Measurements from ENCODE around the gene MINDY4.
A peak's percentile ranks its signal among the peaks of the same experiment; 100 is the strongest.

Gene MINDY4

DNA sequence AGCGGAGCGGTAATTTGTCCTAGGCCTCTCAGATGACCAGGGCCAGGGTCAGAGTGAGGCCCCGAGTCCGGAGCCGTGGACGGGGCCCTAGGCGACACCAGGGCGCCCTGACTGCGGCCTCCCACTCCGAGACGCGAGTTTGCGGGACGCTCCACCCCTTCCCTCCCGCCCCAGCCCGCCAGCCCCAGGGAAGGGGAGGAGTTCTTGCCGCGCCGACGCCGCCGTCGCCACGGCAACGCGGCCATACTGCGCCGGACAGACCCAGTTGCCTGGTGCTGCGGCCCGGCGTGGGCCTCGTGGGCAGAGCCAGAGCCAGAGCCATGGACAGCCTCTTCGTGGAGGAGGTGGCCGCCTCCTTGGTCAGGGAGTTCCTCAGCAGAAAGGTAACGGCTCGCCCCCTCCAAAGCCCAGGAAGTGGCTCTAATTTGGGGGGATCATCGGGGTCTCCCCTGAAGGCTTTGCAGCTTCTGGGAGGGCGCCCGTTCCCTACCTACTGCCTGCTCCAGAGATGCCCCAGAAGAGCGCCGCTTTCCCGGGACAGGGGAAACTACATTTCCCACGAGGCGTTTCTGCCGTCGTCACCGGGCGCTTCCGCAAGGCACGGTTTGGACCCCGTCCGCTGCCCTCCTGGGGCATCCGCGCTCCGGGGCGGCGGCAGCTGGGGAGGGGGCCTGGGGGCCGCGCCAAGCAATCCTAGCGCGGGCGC lies at the start of gene MINDY4:
Gene MINDY4 (plus strand): TSS at position 244 of the 706 bp plus-strand sequence. CDS start 77 bp downstream, at position 321.
- DNase-seq (ENCODE audit: low read depth in 2 of 2, low spot score in 1 of 2), result peak; percentile 10 to 39

- no peak for DNase-seq (ENCODE audit: low read depth in 2 of 2, low spot score in 1 of 2)
Observed at GRCh38 chr7:30722187-30722586, 49.0 kb upstream of the MINDY4 start.

- DNase-seq (ENCODE audit: low read depth in 2 of 2, low spot score in 1 of 2), result no peak
Observed at GRCh38 chr7:30722671-30723070, 48.5 kb upstream of the MINDY4 start.

- DNase-seq (ENCODE audit: low read depth in 2 of 2, low spot score in 1 of 2), result no peak
Observed at GRCh38 chr7:30723776-30724175, 47.4 kb upstream of the MINDY4 start.

- DNase-seq (ENCODE audit: low read depth in 2 of 2, low spot score in 1 of 2), result no peak
Observed at GRCh38 chr7:30726296-30727006, 44.8 kb upstream of the MINDY4 start.

GRCh38 chr7:30727061-30727945 lies 43.9 kb upstream of the MINDY4 start:
- DNase-seq (ENCODE audit: low read depth in 2 of 2, low spot score in 1 of 2), result peak; percentile 14 to 32

DNA sequence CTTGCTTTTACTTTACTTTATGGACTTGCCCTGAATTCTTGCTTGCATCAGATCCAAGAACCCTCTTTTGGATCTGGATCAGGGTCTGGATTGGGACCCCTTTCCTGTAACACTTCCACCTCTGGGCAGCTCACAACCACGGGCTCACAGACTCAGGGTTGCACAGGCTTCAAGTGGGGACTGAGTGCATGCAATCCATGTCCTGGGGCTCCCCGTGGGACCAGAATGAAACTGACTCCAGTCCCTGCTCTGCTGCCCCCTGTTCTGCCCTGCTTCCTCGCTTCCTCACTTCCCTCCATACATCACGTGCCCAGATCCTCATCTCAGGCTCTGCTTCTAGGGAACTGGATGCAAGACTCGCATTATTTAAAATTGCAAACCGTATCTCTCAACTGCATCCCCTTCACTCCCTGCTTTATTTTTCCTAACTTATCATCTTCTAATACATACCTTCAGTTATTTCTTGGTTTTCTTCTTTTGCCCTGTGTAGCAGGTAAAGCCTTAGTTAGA lies 42.6 kb upstream of the MINDY4 start:
- DNase-seq (ENCODE audit: low read depth in 2 of 2, low spot score in 1 of 2), result no peak

DNA sequence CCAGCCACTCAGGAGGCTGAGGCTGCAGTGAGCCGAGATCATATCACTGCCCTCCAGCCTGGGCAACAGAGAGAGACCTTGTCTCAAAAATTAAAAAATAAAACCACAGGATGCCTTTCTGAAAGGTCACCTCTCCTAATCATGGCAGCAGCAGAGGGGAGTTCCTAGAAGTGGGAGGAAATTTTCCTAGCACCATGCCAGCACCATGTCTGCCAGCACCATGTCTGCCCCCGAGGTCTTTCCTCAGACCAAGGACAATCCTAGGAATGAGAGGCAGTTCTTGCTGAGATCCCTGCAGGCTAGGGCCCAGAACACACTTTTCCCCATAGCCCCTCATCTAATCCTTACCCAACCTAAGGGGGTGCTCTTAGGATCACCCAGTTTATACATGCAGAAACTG lies 41.6 kb upstream of the MINDY4 start:
- DNase-seq (ENCODE audit: low read depth in 2 of 2, low spot score in 1 of 2), result no peak

DNA sequence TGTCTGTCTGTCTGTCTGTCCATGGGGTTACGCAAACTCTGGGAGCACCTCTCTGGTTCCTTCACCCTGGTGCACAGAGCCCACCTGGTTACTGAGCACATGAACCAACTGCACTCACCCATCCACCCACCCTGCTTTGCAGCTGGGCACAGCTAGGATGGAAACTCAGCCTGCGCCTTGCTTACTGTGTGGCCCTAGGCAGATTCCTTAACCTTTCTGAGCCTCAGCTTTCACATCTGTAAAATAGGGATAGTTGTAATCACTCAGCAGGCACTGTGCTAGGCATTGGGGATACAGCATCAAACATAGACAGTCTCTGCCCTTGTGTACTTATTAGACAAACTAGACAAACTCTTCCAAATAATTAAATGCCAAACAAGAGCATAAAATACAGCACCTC lies 41.1 kb upstream of the MINDY4 start:
- no peak for DNase-seq (ENCODE audit: low read depth in 2 of 2, low spot score in 1 of 2)

GRCh38 chr7:30730996-30731395 lies 40.2 kb upstream of the MINDY4 start:
- no peak for DNase-seq (ENCODE audit: low read depth in 2 of 2, low spot score in 1 of 2)

DNA sequence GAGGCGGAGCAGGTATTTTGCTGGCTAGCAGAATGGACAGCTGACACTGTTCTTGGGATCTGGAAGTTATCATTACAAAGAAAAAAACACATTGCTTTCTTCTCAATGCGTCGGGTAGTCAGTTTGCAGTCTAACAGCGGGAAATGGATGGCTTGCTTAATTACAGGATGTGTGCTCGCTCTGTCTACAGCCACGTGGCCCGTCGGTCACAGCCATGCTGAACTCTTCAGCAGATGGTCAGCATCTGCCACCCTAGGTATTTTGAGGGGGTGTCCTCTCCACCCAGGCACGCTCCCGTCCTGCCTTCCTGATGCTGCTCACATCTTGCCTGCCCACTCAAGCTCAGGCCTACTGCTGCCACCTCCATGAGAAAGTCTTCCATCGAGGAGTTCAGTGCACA lies 39.6 kb upstream of the MINDY4 start:
- no peak for DNase-seq (ENCODE audit: low read depth in 2 of 2, low spot score in 1 of 2)

DNA sequence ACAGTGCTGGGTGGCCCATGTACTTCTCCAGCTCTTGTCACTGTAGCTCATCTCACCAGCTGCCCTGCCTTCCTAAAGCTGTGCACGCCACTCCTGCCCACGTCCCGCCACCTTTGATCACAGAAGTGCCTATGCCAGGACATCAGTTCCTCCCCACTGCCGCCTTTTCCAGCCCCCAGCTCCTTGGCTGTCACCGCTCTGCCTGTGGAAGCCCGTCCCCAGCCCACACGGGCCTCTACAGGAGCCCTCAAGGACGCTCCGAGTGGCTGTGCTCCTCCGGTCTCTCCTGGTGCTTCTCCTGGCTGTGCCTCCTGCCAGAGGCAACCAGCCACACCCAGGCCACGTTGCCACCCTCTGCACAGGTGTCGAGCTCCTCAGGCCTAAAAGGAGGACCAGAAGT lies 38.6 kb upstream of the MINDY4 start:
- DNase-seq (ENCODE audit: low read depth in 2 of 2, low spot score in 1 of 2), result no peak

DNA sequence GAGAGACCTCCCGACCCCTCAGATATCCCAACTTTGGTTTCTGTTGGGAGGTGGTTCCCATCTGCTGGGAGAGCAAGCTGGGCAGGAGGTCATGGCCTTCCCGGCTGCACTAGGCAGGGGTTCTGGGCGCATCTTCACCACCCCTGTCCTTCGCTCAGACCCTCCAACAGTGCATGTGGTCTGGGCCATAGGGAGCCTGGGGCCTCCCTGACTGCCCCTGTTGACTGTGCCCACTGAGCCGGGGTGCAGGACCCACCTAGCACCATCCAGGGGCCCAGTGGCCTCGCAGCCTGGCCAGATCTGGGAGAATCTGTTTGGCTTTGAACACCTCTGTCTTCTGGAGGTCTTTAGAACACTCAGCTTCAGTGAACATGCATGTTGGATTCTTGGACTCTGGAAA lies 38.0 kb upstream of the MINDY4 start:
- DNase-seq (ENCODE audit: low read depth in 2 of 2, low spot score in 1 of 2), result no peak

DNA sequence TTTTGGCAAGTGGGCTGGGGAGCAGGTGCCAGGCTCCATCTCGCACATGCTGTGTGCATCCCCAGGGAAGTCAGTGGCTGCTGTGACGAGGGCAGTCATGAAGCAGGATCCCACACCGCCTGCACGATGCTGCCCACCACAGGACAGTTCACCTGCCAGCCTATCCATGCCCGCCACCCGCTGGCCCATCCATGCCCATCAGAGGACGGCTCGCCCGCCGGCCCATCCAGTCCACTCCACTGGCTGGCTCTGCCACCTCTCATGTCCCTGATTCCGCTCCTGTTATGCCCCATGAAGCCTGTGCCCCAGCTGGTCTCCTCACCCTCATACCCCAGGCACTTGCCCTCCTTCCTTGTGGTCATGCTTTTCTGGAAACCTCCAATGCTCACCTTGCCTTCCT lies 37.5 kb upstream of the MINDY4 start:
- no peak for DNase-seq (ENCODE audit: low read depth in 2 of 2, low spot score in 1 of 2)

DNA sequence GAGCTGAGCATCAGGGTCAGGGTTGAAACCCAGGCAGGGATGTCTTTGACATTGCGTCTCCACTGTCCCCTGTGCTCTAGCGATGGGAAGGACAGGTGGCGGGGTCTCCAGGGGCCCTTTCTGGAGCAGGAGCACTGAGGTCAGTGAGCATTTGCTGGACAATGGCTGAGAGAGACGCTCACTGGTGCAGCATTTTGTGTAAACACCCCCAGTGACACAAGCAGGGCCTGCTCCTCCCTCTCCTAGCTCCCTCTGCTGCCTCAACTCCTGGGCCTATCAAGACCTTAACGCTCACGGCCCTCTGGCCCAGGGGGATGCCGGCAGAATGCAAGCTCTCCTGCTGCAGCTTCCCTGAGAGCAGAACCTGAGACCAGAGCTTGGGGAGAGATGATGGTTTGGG lies 36.7 kb upstream of the MINDY4 start:
- no peak for DNase-seq (ENCODE audit: low read depth in 2 of 2, low spot score in 1 of 2)

DNA sequence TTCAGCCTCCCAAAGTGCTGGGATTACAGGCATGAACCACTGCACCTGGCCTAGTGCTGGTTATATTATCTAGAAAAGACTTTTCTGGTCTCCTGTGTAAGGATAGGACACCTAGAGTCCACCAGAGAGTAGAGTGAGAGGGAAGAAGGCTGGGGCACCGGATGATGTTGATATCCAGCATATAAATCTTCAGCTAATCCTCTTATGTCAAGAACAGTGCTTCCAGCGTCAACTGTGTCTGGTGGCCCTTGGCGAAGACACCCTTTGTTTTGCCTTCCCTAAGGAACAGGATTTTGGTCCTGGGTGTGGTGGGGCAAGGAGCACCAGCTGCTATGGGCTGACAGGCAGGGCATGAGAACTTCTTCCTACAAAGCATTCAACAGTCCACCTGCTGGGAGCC lies 35.6 kb upstream of the MINDY4 start:
- no peak for DNase-seq (ENCODE audit: low read depth in 2 of 2, low spot score in 1 of 2)

GRCh38 chr7:30736291-30736690 lies 34.9 kb upstream of the MINDY4 start:
- no peak for DNase-seq (ENCODE audit: low read depth in 2 of 2, low spot score in 1 of 2)

- DNase-seq (ENCODE audit: low read depth in 2 of 2, low spot score in 1 of 2), result no peak
Observed at GRCh38 chr7:30738026-30738915, 32.9 kb upstream of the MINDY4 start.

DNA sequence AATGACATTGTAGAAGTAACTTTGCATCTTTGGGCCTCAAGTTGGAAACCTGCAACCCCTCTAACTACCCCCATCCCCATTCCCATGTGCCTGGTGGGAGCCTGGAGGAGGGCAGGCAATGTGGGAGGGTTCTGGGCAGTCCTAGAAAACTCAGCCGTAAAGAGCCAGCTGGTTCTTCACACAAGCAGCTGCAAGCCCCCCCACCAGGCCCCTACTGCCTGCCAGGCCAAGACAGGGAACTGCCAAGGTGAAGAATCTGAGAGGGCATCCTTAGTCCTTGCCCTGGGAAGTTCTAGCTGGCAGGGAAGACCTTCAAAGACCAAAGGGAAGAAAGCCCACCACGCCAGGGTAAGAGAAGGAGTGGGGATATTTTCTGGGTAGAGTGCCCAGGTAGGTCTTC lies 31.5 kb upstream of the MINDY4 start:
- DNase-seq (ENCODE audit: low read depth in 2 of 2, low spot score in 1 of 2), result no peak

DNA sequence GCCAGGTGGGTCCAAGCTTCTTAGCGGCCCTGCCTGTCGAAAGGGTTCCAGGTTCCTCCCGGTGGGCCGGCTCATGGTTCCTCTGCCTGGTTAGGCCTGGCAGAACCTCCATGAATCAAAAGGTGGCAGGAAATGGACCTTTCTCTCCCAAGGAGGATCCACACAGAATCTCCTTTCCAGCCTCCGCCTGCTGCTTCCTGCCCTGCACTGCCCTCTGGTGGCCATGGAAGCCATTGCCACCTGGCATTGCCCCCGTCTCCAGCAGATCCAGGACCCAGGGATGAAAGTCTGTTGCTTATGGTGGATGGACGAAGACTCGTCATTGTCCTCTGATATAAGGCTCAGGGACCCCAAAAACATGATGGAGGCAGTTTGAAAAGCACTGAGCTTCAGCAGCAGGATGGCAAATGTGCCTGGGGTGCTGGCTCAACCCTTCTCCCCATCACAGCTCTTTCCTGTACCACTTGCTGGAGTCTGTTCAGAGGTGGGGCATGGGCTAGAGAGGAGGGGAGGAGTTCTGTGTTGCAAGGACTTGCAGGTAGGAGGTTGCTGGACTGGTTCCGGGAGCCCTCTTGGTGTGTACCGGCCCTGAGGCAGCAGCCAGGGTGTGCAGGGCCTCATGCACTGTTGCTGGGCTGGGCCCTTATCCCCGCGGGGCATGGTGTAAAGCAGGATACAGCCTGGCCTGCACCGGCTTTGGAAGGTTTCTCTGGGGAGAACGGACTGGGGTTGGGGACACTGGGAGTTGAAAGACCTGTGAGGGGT lies 30.6 kb upstream of the MINDY4 start:
- peak; percentile 49 to 59 for DNase-seq (ENCODE audit: low read depth in 2 of 2, low spot score in 1 of 2)
